ENCODE data around the gene OPTN.

GRCh38 chr10:13168781-13169180, 68.8 kb downstream of the OPTN start:
- no peak for TF ChIP-seq FOXJ3 (CRISPR knock-in tag; IDR thresholded peaks at IDR 0.05)
- TF ChIP-seq, protein P1, sequence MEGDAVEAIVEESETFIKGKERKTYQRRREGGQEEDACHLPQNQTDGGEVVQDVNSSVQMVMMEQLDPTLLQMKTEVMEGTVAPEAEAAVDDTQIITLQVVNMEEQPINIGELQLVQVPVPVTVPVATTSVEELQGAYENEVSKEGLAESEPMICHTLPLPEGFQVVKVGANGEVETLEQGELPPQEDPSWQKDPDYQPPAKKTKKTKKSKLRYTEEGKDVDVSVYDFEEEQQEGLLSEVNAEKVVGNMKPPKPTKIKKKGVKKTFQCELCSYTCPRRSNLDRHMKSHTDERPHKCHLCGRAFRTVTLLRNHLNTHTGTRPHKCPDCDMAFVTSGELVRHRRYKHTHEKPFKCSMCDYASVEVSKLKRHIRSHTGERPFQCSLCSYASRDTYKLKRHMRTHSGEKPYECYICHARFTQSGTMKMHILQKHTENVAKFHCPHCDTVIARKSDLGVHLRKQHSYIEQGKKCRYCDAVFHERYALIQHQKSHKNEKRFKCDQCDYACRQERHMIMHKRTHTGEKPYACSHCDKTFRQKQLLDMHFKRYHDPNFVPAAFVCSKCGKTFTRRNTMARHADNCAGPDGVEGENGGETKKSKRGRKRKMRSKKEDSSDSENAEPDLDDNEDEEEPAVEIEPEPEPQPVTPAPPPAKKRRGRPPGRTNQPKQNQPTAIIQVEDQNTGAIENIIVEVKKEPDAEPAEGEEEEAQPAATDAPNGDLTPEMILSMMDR (IDR thresholded peaks at IDR 0.05), result no peak
- no peak for TF ChIP-seq RFX5 (IDR thresholded peaks at IDR 0.05; ENCODE audit: low read length)
- no peak for TF ChIP-seq EP300 (IDR thresholded peaks at IDR 0.05; ENCODE audit: borderline replicate concordance in 1 of 2, low read depth in 1 of 2, low read length in 1 of 2)

Data from SK-N-SH (cell line).